GM18526 (cell line): ENCODE measurements around the gene GATC.

Experiments
- POLR2A ChIP-seq: IDR thresholded peaks from 3 replicates; pipeline ENCODE4 v1.6.1; 2011; ENCODE audit not compliant: insufficient read length; ENCODE audit errors: extremely low read depth

GATC gene

GRCh38 chr12:120425797-120426196, 20.4 kb upstream of the GATC start:
- TF ChIP-seq POLR2A: no peak

- no peak for TF ChIP-seq POLR2A
These were observed 17.5 kb upstream of the GATC start for GRCh38 chr12:120428597-120429229.

- TF ChIP-seq POLR2A: no peak
These were observed 16.9 kb upstream of the GATC start for GRCh38 chr12:120429368-120429767.

GRCh38 chr12:120432772-120433525, 13.3 kb upstream of the GATC start:
- no peak for TF ChIP-seq POLR2A

GRCh38 chr12:120437735-120438494, 8.3 kb upstream of the GATC start, which contains the start of gene COX6A1:
Gene COX6A1, plus strand, starts transcription at chr12:120438113. Its CDS starts 14 bp downstream, at chr12:120438127.
- TF ChIP-seq POLR2A: peak; percentile 92

GRCh38 chr12:120438495-120439198, 7.6 kb upstream of the GATC start:
- TF ChIP-seq POLR2A: no peak

GRCh38 chr12:120439646-120440247, 6.5 kb upstream of the GATC start:
- no peak for TF ChIP-seq POLR2A

- no peak for TF ChIP-seq POLR2A
These were observed 1.6 kb upstream of the GATC start for GRCh38 chr12:120444676-120445075.

- no peak for TF ChIP-seq POLR2A
These were observed 1.7 kb downstream of the GATC start for GRCh38 chr12:120447992-120448391.

- no peak for TF ChIP-seq POLR2A
These were observed 7.0 kb downstream of the GATC start for GRCh38 chr12:120453060-120453750.

GRCh38 chr12:120453977-120454376, 7.7 kb downstream of the GATC start:
- TF ChIP-seq POLR2A: no peak

GRCh38 chr12:120455302-120455701, 9.1 kb downstream of the GATC start:
- TF ChIP-seq POLR2A: no peak

GRCh38 chr12:120457133-120457532, 10.9 kb downstream of the GATC start:
- TF ChIP-seq POLR2A: no peak

- no peak for TF ChIP-seq POLR2A
These were observed 13.9 kb downstream of the GATC start for GRCh38 chr12:120460157-120460556.
